HG03354 (cell line): ENCODE data around the gene ZBTB44.
A peak's percentile ranks its signal among the peaks of the same experiment; 100 is the strongest.

ENCODE experiments used
- ATAC-seq: cut with Tn5 transposase; IDR thresholded peaks from one replicate; pipeline ENCODE4 v1.9.1; 2021; ENCODE audit warnings: mild to moderate bottlenecking; ENCODE audit not compliant: unreplicated experiment, poor library complexity, severe bottlenecking

ZBTB44 gene

DNA sequence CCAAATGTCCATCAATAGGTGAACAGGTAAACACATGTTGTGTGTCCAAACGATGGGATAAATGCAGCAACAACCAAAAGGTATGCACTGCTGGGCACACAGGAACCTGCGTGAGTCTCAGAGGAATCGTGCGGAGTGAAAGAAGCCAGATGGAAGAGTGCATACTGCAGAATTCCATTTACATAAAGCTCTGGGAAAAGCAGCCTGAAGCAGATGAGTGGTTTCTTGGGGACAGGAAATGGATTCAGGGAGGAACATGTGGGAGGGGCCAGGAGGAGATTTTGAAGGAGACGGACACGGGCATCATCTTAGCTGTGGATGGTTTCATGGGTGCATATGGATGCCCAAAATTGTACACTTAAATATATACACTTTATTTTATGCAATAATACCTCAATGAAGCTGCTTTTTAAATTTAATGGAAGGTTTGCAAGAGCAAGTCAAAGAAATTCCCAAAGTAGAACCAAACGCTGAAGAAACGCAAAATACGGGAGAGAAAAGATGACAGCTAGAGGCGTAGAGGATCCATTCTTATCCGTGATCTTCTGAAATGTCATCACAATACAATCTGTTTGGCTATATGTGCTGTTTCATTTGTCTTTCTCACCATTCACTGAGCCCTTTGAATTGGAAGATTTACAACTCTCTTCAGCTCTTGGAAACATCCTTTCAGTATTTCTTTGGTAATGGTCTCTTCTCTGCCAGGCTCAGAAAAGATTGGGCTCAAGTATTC is 130.7 kb downstream of the ZBTB44 start:
- ATAC-seq: no peak

DNA sequence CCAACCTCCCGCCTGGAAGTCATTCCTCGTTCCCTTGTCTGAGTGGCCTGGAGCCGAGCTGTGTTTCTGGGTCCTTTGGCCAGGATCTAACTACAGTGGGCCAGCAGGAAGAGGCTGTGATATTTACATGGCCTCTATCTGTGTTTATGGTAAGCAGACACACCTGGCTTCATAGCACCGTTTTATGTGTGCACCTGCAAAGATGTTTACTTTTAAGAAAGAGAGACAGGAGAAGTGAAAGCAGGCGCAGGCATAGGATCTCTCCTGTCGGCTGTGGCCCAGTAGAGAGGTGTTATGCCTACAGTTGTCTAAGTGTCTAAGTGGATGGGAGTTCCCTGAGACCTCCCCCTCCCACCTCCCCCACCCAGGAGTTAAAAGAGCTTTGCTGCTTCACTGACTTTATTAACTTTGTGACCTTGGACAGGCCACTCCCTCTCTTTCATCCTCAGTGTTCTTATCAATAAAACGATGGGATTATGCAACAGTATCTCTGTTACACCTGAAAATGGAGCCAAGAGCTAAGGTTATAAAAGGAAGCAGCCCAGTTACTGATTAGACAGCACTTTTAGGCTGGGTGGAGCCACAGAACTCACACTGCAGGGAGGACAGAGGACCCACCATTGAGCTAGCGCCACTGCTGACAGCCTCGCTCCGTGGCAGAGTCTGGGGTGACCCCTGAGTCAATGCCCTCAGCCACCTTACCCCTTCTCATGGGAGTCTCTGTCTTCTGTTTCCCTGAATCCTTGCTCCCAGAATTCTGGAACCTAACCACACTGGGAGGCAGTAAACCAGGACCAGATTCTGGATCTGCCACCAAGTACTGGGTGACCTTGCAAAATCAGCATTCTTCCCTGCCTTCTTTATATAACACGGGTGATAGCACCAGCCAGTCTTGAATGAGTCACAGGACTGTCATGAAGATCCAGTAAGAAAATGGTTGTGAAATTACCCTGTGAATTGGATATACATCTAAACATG is 133.1 kb downstream of the ZBTB44 start:
- peak; percentile 76 for ATAC-seq

GRCh38 chr11:130180896-130181294 is 133.8 kb downstream of the ZBTB44 start:
- no peak for ATAC-seq

GRCh38 chr11:130180491-130180890 is 134.2 kb downstream of the ZBTB44 start:
- ATAC-seq: no peak

DNA sequence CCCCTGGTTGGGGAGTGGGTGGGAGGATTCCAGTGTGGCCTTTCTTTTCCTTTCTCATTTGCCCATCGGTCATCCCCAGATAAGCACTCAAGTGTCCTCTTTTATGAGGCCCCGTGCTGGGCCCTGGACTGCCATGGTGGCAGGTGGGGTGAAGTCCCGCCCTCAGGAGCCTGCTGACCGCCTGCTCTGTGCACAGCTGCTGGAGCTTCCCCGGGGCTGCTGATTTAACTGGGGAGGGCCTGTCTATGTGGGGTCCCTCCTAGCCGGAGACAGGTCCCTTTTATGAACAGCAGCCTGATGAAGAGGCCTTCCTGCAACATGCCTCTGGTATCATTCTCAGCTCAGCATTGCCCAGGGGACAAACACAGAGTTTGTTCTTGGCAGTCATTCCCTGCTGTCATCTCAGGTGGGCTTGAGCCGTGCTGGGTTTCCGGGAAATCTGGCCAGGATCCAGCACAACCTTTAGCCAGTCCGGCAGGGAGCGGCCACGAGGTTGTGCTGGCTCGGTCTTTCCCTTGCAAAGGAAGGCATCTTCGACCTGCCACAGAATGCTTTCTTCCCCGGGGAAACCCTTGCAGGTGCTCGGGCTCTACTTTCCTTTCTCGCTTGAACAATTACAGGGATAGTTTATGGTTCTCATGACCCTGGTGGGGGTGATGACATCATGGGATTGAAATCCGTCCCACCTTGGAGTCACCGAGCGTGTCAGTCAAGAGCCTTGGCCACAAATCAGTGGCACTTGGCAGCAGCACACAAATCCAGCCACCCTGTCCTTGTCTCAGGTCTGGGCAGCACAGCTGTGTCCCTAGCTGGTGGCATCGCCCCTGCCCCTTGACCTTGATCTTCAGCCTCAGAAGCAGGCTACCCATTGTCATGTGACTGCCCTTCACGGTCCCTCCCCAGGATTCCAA is 135.1 kb downstream of the ZBTB44 start:
- no peak for ATAC-seq

DNA sequence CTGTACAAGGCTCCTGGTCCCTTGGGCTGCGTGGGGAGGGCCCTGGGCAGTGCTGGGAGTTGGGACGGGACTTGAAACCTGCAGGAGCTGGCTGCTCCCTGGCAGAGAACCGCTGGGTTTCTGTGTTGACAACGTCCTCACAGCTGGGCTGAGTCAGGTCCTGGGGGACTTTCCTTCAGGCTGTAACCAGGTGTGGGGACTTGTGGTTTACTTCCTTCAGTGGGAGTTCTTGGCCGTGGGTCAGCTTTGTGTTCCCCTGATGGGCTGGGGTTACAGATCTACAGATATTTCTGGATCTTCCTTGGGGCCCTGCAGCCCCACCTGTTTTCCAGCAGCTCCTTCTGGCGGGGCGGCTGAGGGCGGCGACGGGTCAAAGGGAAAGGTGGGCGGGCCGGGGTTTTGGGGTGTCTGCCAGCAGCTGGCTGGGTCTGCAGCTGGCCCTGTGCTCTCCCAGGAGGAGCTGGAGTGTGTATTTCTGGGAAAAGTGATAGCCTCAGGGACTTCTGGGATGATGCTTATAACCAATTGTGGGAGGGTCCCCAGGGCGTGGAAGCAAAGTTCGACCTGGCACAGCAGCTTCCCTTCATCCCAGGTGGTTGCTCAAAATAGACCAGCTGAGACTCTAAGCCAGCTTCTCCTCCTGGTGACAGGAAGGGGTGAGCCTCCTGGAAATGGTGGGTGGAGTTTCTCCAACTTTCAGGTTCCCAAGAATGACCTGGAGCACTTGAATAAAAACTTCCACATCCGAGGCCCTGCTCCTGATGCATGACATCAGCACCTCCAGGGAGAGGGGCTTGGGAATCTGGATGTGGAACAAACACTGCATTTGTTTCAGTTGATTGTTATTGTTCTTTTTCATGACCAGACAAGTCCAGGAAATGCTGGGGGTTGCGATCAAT is 136.0 kb downstream of the ZBTB44 start:
- no peak for ATAC-seq

DNA sequence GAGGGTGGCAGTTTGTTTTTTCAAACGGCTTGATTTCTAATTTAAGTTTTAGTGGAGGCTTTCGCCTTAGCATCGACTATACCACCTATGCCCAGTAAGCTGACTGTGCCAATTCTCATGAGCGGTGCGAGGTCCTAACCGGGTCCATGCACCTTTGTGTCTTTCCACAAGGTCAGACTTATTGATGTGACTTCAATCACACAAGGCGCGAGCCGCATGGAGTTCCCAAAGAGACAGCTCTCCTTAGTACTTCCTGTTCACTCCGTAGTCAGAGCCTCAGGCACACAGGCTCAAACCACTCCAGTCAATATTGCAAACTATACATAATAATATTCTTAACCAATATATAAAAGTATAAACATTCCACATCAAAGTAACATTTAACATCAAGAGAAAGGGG is 136.9 kb downstream of the ZBTB44 start:
- no peak for ATAC-seq
